ENCODE measurements around the gene ARRB1.

Gene ARRB1

GRCh38 chr11:75347781-75348566, 3.5 kb downstream of the ARRB1 start:
- no peak for TF ChIP-seq CTCF (IDR thresholded peaks at IDR 0.05)

GRCh38 chr11:75346912-75347647, 4.4 kb downstream of the ARRB1 start:
- no peak for TF ChIP-seq CTCF (IDR thresholded peaks at IDR 0.05)

- TF ChIP-seq CTCF (IDR thresholded peaks at IDR 0.05) = no peak
Measured at GRCh38 chr11:75346296-75346695, 5.2 kb downstream of the ARRB1 start.

GRCh38 chr11:75345455-75346160, 5.9 kb downstream of the ARRB1 start:
- TF ChIP-seq CTCF (IDR thresholded peaks at IDR 0.05) = no peak

- no peak for TF ChIP-seq CTCF (IDR thresholded peaks at IDR 0.05)
Measured at GRCh38 chr11:75344761-75345454, 6.6 kb downstream of the ARRB1 start.

GRCh38 chr11:75344186-75344585, 7.3 kb downstream of the ARRB1 start:
- no peak for TF ChIP-seq CTCF (IDR thresholded peaks at IDR 0.05)

All from LNCAP (cell line).